AG20443 (cell line): ENCODE results near the gene KANK2.
"Not testable (repeated sequence)": the region's sequence is repeated elsewhere in the genome, so short reads cannot be mapped to it uniquely, and the experiment has no call there.

Experiments
- DNase-seq: peaks from one replicate; pipeline ENCODE4 v3.0.0; 2012; ENCODE audit warnings: low spot score, mixed read lengths

Gene KANK2

GRCh38 chr19:11196406-11197287, 698 bp downstream of the KANK2 start:
- peak; percentile 85 for DNase-seq

GRCh38 chr19:11195681-11196080, 1.7 kb downstream of the KANK2 start:
- no peak for DNase-seq

GRCh38 chr19:11194656-11195558, 2.4 kb downstream of the KANK2 start:
- no peak for DNase-seq

- no peak for DNase-seq
Observed at GRCh38 chr19:11194173-11194572, 3.2 kb downstream of the KANK2 start.

DNA sequence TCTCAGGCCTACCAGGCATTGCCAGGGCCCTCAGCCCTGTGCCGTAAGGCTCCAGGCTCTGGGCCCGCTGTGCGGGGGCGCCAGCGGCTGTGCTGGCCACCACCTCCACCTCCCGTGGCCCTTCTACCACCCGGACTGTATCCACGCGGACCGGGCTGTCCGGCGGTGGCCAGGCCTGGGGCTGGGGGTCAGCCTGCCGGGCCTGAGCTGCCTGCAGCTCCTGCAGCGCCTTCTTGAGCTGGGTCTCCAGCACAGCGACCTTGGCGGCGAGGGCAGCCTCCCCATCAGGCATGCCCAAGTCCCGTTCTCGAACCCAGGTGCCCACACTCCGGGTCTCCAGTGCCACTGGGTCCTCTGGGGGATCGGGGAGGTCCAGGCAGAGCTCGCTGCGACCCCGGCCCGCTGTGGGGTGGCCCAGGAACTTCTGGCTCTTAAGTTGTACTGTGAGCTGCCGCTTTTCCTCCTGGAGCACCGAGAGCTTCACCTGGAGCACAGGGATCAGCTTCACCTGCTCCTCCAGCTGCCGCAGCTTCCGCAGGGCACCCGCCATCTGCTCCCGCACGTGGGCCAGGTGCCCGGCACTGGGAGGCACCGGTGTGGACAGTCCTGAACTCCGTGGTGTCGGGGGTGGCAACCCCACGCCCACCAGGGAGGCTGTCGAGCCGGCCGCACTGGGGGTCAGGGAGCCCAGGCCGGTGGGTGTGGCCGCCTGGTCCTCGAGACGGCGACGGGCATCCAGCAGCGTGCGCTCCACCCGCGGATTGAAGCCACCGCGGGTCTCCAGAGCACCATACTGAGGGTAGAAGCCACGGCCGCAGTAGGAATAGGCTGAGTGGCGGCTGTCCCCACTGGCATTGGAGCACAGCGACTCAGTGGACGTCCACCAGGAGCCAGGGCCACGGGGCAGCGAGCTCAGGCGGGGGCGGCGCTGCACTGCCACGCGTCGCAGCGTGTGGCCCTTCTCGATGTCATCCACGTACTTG, 4.1 kb downstream of the KANK2 start:
- DNase-seq = no peak

- DNase-seq = no peak
Observed at GRCh38 chr19:11191934-11192333, 5.4 kb downstream of the KANK2 start.

- peak; percentile 87 for DNase-seq
Observed at GRCh38 chr19:11191273-11191755, 6.0 kb downstream of the KANK2 start.

- DNase-seq = no peak
Observed at GRCh38 chr19:11190501-11190900, 6.8 kb downstream of the KANK2 start.

DNA sequence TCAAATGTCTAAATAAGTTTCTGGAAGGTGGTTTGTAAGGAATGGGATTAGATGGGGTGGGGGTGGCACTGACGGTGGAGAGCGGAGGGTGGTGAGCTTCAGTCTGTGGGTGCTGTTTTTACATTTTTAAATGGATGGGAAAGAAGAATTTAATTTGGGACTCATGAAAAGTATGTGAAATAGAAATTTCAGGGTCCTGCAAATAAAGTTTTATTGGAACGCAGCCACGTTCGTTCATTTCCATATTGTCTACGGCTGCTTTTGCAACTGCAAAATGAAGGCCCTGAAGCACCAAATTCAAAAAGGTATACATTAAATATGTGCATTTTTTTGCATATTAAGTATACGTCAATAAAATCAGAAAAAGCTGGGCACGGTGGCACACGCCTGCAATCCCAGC, 9.9 kb downstream of the KANK2 start:
- no peak for DNase-seq

DNA sequence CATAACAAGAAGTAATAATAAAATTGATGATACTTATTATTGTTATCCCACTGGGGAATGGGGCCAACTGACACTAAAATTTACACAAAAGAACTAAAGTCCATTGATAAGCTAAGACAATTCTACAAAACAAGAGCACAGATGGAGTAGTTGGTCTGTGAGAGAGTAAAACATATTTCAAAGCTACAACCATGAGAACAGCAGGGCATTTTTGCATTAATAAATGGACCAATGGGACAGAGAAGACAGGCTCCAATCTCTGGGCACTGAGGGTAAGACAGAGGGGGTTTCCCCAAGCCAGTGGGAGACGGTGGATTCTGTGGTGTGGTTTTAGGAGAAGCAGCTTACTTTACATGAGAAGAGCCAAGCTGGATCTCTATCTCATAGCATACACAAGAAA, 14.4 kb downstream of the KANK2 start:
- DNase-seq = no peak

DNA sequence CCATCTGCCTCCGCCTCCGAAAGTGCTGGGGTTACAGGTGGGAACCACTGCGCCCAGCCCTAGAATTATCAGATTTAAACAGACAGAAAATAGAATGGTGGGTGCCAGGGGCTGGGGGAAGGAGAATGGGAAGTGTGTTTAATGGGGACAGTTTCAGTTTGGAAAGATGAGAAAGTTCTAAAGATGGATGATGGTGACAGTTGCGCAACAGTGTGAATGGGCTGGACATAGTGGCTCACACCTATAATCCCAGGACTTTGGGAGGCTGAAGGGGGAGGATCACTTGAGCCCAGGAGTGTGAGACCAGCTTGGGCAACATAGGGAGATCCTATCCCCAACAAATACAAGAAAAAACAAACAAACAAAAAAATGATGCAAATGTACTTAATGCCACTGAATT, 15.9 kb downstream of the KANK2 start:
- no peak for DNase-seq

DNA sequence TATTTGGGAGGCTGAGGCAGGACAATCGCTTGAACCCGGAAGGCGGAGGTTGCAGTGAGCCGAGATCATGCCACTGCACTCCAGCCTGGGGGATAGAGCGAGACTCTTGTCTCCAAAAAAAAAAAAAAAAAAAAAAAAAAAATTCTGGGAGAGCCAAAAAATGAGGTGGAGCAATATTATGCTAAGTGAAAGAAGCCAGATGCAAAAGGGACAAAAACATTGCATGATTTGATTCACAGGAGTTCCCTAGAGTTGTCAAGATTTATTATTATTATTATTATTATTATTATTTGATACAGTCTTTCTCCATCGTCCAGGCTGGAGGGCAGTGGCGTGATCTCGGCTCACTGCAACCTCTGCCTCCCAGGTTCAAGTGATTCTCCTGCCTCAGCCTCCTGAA, 16.4 kb downstream of the KANK2 start:
- not testable (repeated sequence) for DNase-seq

GRCh38 chr19:11180346-11180745, 17.0 kb downstream of the KANK2 start:
- DNase-seq = peak; percentile 76

DNA sequence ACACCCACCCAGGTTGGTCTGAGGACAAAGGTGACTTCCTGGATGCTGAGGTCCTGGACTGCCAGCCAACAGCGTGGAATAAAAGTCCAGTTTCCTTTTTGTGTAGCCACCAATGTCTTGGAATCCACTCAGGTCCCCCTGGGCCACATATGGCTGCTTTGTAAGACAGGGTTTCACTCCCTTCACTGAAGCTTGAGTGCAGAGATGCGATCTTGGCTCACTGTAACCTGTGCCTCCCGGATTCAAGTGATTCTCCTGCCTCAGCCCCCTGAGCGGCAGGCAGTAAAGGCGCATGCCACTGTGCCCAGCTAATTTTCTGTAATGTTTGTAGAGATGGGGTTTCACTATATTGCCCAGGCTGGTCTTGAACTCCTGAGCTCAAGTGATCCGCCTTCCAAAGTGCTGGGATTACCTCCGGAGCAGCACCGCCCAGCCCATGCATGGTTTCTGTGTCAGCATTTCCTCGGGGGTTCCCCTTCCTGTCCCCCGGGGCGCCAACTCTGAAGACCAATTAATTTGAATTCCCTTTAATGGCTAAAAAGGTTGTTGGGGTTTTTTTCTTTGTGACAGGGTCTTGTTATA, 17.5 kb downstream of the KANK2 start:
- no peak for DNase-seq

DNA sequence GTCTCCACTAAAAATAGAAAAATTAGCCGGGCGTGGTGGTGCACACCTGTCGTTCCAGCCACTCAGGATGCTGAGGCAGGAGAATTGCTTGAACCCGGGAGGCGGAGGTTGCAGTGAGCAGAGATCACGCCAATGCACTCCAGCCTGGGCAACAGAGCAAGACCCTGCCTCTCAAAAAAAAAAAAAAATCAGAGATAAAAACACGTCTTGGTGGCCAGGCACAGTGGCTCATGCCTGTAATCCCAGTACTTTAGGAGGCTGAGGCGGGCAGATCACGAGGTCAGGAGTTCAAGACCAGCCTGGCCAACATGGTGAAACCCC, 18.2 kb downstream of the KANK2 start:
- not testable (repeated sequence) for DNase-seq

DNA sequence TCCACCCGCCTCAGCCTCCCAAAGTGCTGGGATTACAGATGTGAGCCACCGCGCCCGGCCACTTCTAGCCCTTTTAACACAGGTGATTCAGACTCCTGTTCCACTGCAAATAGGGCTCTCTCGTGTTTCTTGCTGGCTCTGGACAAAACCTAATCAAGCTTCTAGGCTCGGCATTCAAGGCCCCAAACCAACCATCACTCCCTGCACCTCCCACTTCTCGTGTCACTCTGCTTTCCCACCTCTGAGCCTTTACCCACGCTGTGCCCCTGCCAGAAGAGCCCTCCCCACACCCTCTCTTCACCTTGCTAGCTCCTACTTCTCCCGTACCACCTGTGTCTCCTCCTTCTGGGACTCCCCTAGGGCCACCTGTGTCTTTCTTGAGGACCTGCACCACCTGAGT, 19.8 kb downstream of the KANK2 start:
- DNase-seq = no peak

DNA sequence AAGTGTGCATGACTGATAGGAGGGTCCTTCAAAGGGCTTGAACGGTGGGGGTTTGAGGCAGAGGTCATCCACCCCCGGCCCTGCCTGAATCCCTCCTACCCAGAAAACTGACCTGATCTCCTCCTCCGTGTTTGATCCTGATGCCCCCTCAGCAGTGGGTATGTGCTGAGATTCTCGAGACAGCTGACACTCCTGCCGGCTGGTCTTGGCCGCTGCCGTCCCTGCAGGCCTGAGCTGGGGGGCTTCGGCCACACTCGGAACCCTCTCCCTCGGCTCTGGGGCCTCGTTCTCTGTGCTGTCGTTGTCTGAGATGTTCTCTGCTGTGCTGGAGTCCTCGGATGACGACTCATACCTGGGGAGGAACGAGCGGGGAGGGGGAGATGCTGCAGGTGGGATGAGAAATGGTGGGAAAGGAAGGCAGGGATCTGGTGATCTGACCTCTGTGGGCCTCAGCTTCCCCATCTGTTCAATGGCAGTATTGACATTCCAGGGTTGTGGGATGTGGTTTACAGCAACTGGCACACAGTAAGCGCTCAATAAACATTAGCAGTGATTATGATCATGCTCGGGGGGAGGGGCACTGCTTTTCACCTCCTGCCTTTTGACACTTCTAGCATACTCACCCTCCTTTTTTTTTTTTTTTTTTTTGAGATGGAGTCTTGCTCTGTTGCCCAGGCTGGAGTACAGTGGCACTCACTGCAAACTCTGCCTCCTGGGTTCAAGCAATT, 20.7 kb downstream of the KANK2 start:
- no peak for DNase-seq

- DNase-seq = no peak
Observed at GRCh38 chr19:11175920-11176319, 21.4 kb downstream of the KANK2 start.

DNA sequence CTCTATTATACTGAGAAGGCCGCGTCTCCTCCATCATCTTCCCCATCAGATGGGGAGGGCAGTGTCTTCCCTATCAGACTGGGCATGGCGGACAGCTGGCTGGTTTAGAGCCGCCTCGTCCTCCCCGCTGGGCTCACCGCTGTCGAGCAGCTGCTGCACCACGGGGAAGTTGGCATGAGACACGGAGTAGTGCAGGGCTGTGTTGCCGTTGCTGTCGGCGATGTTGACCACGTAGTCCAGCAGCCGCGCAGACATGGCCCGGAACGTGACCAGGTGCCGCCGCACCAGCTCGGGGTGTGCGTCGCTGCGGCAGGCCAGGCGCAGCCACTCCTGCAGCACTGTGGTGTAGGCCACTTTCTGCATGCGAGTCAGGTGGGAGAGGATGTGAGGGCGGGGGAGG, 23.0 kb downstream of the KANK2 start:
- no peak for DNase-seq

DNA sequence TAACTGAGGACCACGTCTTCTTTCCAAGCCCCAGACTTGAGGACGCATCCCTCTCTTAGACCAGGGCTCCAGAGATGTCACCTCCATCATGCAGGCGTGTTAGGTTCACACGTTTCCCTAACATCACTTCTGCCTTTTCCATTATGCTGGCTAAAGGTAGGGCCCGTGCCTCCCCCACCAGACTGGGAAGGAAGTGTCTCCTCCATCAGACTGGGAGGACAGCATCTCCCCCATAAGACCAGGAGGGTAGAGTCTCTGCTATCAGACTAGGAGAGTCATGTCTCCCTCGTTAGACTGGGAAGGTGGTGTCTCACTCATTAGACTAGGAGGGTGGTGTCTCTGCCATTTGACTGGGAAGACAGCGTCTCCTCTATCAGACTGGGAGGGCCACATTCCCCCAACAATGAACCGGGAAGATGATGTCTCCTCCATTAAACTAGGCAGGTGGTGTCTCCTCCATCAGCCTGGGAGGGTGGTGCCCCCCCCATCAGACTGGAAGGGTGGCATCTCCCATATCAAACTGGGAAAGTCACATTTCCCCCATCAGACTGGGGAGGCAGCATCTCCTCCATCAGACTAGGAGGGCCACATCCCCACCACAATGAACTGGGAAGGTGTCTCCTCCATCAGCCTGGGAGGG, 23.7 kb downstream of the KANK2 start:
- no peak for DNase-seq
